Skeletal muscle cell (primary cell): Measurements from ENCODE around the gene RPLP2.

Source experiments
- DNase-seq: peaks from one replicate; pipeline ENCODE4 v3.0.0-alpha.2; 2010; ENCODE audit warnings: low read depth
- H3K4me3 ChIP-seq: 2 replicates; pipeline ENCODE4 v1.5.1; 2011; ENCODE audit warnings: low read depth, mild to moderate bottlenecking, control low read depth, low read length, moderate library complexity

Gene RPLP2

DNA sequence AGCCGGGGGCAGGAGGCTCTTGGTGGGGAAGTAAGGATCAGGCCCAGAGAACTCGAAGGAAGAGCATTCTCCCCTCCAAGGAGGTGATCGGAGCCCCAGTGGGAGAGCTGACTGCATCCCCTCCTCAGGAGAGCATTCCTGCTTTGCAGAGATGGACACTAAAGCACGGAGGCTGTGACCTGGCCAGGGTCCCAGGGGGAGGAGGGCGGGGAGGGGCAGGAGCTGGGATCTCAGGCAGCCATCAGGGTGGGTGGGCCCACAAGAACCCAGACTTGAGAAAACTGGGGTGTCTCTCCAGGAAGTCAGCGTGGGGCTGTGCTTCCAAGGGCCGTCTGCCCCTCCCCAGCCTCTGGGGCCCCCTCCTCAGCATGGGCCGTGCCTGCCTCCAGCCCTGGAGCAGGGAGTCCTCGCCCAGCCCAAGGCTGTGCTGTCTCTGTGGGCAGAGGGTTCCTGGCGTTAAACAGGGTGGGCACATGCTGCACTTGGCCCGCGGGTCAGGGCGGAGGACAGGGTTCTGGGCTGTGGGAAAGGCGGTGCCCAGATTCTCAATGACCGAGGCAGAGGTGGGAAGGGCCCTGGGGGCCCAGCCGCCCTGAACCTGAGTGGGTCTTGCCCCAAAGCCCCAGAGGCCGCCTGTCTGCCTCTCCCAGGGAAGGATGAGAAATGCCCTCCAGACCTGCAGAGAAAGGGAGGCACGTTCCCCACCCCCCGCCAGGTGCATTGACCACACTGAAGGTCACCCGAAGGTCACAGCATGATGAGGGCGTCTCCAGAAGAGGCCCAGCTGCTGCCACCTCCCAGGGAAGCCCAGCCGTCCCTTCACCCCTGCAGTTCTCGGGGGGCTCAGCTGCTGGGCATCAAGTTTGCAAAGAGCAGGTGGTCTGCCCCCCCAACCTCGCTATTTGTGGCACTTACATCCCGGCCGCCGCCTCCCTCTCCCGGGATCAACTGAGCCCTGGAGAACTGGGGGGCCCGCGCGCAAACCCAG lies 20.5 kb upstream of the RPLP2 start:
- no peak for DNase-seq
- peak overlapping the region; percentile 35 for H3K4me3 ChIP-seq

DNA sequence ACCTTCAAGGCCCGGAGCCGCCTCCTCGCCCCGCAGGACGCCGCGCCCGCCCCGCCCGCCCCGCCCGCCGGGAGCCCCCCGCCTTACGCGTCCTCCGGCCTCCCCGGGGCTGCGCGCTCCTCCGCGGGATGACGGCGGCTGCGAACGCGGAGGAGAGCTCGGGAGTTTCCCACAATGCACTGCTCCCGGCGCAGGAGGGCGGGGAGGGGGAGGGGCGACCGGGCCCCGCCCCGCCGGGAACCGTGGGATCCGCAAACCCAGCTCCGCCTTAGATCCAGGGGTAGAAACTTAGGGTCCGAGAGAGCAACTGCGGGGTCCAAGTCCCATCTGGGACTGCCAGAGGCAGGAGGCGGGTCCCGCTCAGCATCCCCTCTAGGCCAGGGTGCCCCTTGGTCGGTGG lies 19.8 kb upstream of the RPLP2 start, which contains the start of gene CEND1:
Gene CEND1, minus strand, starts transcription at position 148 of the 400 bp plus-strand sequence. CDS start 1,514 bp downstream, outside the sequence.
- DNase-seq, result no peak

GRCh38 chr11:790721-791564 lies 18.8 kb upstream of the RPLP2 start:
- no peak for DNase-seq
- H3K4me3 ChIP-seq, result no peak overlapping the region

More for the DNA sequence above, 19.8 kb upstream of the RPLP2 start, which contains the start of gene CEND1:
- peak within 1 kb of the TSS; percentile 35 for H3K4me3 ChIP-seq

DNA sequence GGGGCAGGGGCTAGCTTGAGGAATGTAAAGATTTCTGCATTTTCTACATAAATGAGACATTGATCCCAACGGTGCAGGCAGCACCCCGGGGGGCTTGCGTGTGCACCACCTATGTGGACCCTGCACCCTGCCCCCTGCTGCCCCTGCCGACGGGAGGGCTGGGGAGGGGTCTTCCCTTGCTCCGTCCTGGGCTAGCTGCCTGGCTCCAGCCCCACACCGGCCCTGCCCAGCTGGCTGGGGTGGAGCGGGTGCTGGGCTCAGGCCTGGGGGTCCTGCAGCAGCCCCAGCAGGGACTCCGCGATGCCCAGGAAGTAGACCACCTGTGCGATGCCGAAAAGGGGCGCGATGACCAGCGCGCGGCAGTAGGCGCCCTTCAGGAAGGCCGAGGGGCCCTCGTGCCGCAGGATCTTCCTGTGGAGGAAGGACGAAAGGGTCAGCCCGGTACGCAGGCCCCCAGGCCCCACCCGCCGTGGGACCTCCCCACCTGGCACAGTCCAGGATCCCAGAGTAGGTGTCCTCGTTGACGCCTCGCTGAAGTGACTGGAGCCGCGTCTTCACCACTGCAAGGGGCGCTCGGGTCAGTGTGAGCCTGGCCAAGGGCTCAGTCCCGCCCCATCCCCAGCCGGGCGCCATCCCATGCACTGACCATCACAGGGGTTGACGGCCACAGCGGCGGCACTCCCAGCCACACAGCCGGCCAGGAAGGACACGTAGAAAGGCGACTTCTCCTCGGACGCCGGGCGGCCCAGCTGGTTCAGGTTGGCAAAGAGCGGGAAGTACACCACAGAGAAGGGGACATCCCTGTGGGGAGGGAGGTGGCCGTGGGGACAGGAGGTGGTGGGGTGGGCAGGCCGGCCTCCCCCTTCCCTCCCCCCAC lies 17.9 kb upstream of the RPLP2 start:
- no peak for DNase-seq
- H3K4me3 ChIP-seq, result no peak overlapping the region

DNA sequence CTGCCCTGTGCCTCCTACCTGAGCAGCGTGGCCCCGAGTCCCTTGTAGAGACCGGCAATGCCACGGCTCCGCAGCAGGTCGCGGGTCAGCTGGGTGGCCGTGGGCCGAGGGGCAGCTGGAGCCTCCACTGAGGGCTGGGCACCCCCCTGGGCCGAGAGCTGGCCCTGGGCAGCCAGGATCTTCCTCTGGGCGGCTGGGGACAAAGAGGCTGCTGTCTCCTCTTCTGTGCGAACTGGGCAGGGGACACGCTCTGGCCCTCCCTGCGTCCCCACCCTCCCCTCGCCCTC lies 17.3 kb upstream of the RPLP2 start:
- no peak for DNase-seq
- H3K4me3 ChIP-seq, result no peak overlapping the region

DNA sequence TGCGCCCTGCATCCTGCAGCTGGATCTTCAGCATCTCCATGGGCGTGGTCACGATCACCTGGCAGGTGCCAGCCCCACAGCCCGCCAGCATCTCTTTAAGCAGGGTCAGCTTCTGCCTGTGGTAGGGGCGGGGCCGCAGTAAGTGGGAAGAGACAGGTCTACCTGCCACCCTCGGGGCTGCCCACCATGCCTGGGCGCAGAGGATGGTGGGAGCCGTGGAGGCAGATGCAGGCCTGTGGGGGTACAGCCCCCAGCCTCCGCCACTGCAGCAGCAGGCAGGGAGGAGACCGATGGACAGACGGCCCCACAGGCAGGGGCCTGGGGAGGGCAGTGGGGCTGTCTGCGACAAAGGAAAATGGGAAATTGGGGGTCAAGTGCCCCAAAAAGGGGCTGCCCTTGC lies 16.9 kb upstream of the RPLP2 start:
- no peak for DNase-seq
- no peak overlapping the region for H3K4me3 ChIP-seq

DNA sequence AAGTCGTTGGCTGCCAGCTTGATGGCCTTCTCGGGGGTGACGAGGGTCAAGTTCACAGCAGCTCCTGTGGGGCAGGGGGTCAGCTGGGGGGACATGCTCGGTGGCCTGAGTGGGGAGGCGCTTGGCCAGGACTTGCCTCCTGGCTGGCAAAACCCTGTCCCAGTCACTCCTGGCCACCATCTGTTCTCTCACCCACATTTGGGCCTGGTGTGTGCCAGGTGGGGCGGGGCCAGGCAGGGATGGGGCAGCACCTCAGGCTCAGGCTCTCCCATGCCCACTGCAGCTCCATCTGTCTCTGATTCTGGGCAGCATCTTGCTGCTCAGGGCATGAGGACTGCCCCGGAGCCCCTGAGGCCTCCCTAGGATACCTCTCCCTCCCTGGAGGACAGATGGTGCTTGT lies 16.2 kb upstream of the RPLP2 start:
- DNase-seq, result no peak
- H3K4me3 ChIP-seq, result no peak overlapping the region

DNA sequence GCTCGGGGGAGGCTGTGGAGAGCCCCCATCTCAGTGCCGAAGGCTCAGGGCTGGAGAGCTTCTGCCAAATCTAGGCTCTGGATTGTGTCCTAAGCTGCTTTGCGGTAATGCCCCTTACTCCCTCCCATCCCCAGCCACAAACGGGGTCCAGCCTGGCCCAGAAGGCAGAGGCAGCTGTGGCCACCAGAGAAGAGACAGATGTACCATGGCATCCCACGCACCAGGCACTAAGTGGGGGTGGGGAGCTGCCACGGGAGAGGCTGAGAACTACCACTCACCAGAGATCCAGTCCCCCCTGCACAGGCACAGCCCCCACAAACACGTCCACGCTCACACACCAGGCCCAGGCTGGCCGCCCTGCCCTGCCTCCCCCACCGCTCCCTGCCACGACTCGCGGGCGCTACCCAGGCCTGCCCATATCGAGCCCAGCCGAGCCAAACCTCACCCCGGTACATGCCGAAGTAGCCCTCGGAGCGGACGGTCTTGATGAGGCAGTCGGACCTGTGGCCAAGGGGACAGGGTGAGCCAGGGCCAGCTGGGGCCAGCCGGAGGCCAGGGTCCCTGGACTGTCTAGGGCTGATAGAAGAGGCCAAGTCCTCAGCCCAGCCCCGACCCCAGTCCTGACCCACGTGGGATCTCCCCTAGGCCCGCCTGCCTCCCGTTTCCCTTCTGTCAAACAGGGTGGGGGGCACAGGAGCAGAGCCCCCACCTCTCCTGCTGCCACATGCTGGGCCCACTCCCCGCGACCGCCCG lies 15.6 kb upstream of the RPLP2 start:
- DNase-seq, result no peak
- H3K4me3 ChIP-seq, result no peak overlapping the region

DNA sequence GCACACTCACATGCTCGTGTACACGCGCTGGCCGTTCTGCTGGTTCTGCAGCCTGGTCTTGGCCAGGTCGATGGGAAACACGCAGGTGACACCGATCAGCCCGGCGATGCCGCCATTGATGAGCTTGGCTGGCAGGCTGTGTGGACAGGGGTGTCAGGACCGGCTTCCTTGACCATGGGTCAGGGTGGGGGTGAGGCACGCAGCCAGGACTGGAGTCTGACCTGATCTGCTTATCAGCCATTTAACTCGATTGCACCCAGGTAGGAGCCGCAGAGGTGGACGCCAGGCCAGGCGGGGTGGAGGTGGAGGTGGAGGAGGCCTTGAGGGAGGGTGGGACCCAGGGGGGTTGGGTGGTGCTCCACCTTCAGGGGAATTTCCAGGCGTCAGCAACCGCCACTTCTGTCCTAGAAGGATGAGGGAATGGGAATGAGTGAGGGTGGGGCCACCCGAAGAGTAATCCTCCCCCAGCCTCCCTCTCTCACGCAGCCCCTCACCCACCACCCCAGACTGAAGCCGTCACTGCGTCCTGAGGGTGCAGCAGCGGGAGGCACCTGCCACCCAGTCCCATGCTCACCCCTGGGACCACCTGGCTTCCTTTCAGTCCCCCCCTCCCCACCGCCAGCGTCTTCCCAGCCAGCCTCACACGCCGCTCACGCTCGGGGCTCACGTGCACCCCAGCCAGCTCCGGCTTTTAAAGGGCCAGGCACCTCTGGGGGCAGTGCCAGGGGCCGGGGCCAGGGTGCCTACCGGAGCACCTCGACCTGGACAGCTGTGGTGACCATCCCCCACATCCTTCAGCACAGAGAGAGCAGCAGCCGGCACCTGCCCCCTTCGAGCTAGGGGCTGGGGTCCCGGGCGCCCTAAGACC lies 14.8 kb upstream of the RPLP2 start:
- peak overlapping the region; percentile 81 for H3K4me3 ChIP-seq
- no peak for DNase-seq

DNA sequence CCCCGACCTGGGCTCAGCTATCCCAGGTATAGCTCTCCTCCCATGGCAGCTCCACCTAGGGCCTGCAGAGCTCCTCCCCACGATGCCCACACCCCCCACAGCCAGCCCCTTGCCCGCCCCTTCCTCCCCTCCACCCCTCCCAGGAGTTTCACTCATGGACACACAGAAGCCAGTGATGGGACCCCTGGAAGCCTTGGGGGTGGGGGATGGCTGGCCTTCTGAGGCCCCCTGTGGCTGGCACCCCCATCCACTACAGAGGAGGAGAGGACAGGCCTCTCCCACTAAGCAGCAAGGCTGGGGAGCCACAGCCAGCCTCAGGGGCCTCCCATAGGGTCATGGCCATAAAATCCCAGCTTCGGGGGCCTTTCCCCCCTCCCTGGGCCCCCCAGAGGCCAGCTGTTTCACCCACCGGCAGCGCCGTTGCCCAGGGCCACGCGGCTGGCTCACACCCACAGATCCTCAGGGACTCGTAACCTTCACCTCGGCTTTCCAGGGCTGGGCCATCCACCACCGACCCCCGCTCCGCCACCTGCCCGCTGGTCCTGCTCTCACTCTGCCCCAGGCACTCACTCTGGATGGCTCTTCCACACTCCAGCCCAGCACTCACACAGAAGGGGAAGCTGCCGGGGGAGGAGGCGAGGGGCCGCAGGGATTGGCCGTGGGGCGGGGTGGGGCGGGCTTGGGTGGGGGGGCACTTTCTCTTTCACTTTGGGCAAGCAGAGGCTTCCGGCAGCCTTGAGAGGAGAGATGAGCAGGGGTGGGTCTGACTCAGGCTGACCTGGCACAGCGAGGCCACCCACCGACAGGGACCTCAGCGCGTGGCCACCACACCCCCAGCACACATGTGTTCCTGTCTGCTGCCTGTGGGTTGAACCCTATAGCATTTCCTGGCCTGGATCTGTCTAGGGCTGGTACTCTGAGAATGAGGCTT lies 13.9 kb upstream of the RPLP2 start:
- peak; percentile 70 for DNase-seq
- peak overlapping the region; percentile 81 for H3K4me3 ChIP-seq

- H3K4me3 ChIP-seq, result peak overlapping the region; percentile 81
Observed at GRCh38 chr11:796565-797295, 13.0 kb upstream of the RPLP2 start.

DNA sequence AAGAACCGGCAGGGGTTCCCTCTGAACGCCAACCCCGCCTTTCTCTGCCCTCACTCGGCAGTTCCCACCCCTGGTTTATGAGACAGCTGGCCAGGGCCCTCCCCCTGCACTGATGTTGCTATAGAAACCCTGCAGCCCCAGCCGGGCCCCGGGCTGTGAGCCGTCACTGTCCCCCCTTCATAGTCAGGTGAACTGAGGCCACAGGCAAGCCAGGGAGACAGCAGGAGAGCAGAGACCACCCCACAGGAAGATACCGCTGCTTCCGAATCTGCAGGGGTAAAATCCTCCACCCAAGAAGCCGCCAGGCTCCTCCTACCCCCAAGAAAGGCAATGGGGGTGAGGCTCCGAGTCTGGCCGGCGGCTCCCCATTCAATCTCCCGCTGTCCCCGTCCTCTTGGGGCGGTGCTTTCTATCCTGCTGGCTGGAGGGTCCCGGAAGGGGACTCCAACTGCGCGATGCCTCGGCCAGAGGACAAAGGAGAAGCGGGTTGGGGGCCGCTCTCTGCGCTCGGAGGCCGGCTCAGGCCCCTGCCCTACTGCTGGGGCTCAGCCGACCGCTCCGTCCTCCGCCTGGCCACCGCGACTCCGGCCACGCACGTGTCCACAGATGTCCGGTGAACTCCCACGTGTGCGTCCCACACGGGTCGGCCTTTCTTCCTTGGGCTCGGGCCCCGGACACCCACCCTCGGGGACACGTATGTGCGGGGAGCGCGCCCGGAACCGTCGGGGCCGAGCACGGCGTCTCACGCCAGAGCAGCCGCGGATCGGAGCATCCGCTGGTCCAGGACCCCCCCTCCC lies 12.3 kb upstream of the RPLP2 start:
- peak; percentile 79 for DNase-seq
- peak overlapping the region; percentile 81 for H3K4me3 ChIP-seq

More at GRCh38 chr11:796565-797295, 13.0 kb upstream of the RPLP2 start:
- no peak for DNase-seq

DNA sequence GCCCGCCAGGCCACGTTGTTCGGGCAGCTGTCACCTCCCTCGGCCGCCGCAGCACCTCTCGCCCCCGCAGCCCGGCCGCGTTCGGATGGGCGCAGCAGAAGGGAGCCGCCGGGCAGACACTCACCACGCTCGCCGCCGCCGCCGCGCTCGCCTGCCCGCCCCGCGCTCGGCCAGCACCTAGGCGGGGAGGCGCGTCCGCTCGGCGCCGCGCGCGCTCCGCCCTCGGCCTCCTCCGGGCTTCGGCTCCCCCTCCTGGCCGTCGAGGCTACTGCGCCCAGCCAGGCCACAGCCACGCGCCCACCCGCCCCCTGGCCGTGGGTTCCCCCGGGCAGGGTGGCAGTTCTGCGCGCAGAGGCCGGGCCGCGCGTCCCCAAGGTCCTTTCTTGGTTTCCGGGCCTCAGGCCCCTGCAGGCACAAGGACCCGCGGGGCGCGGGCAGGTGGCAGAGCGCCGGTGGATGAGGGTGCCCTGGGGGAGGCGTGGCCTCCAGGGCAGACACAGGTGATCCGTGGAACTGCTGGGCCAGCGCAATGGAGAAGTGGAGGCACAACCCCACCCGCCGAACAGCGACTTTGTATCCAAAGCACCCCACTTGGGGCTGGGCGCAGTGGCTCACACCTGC lies 11.6 kb upstream of the RPLP2 start, which contains the start of gene SLC25A22:
Gene SLC25A22, minus strand, starts transcription at position 189 of the 621 bp plus-strand sequence. CDS start 3,275 bp downstream, outside the sequence.
- no peak for DNase-seq
- peak within 1 kb of the TSS; percentile 81 for H3K4me3 ChIP-seq

DNA sequence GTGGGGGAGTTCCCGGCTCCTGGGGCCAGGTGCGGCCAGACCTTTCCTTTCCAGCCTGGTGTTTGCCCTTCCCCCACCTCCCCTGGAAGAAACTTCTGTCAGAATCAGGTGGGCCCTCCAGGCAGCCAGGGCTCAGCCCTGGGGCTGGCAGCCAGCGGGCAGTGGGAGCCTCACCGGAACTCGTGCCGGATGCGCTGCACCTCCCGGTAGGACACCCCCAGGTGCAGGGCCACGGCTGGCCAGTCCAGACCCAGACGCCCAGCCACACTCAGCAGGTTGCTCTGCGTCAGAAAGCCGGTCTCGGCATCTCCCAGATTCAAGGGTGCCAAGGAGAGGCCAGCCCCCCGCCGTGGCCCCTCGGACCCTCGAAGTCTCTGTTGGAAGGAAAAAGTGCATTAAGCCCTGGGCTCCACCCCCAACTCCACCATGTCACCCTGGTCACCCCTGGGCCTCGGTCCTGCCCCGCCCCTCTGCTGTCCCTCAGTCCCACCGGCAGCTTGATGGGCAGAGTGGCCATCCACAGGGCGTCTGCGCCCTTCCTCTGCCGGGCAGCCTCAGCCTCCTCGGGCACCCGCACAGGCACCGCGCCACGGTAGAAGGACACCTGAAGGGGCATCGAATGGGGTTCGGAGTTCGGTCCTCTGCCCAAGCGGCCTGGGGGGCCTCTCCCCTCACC lies 10.0 kb upstream of the RPLP2 start:
- no peak for DNase-seq
- H3K4me3 ChIP-seq, result no peak overlapping the region
